Lower leg skin (tissue), 3 donors: ENCODE data around the gene IDH2.

Experiments
- POLR2A ChIP-seq, 2 donors: fragments of 450-650 bp; IDR thresholded peaks; one replicate each; pipeline ENCODE4 v1.6.1; 2016 to 2017; ENCODE audit warnings: antibody characterized with exemption in 2 of 2, mild to moderate bottlenecking in 1 of 2, moderate library complexity in 1 of 2
- TF ChIP-seq, protein P1 (sequence below), 3 donors: fragments of 450-650 bp; IDR thresholded peaks; one replicate each; pipeline ENCODE4 v1.5.1; 2016; ENCODE audit warnings: antibody characterized with exemption in 3 of 3, mild to moderate bottlenecking in 3 of 3, moderate library complexity in 2 of 3

DNA sequence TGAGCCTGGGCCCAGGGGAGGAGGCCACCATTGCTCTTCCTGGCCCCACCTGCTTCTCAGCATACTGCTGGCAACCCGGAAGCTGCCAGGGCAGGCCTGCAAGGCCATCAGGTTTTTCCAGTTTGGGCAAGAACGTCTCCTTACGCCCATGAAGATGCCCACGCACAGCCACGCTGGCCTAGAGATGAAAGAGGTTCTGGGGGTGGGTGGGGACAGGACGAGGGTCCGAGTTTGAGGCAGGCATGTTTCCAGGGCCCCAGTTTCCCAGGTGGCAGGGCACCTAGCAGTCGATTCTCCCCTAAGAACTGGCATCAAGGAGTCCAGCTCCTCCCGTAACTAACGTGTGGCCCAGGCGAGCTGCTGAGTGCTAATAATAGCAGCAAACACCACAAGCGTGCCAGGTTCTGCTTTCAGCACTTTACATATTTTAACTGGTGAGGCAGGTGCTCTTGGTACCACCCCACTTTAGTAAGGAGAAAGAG is 55.3 kb downstream of the IDH2 start:
- TF ChIP-seq, protein P1, sequence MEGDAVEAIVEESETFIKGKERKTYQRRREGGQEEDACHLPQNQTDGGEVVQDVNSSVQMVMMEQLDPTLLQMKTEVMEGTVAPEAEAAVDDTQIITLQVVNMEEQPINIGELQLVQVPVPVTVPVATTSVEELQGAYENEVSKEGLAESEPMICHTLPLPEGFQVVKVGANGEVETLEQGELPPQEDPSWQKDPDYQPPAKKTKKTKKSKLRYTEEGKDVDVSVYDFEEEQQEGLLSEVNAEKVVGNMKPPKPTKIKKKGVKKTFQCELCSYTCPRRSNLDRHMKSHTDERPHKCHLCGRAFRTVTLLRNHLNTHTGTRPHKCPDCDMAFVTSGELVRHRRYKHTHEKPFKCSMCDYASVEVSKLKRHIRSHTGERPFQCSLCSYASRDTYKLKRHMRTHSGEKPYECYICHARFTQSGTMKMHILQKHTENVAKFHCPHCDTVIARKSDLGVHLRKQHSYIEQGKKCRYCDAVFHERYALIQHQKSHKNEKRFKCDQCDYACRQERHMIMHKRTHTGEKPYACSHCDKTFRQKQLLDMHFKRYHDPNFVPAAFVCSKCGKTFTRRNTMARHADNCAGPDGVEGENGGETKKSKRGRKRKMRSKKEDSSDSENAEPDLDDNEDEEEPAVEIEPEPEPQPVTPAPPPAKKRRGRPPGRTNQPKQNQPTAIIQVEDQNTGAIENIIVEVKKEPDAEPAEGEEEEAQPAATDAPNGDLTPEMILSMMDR (IDR thresholded peaks at IDR 0.05) = no peak
- TF ChIP-seq POLR2A (IDR thresholded peaks at IDR 0.05) = no peak
